HCT116 (cell line): ENCODE measurements around the gene IMMP2L. TPM values are rescaled to one million over a fixed set of nuclear protein-coding genes. Genes with fewer than 3 reads are reported as not detected.

Source experiments
- ATAC-seq: fragments of 200-7000 bp; cut with Tn5 transposase; 2 replicates; pipeline ENCODE4 v1.9.1; 2020; ENCODE audit warnings: mild to moderate bottlenecking, moderate library complexity
- BruUV-seq: library from RNA; stranded (reverse); fragments of 400-500 nt; replicated peaks from 2 replicates; lab custom pipeline; 2021; lab: Mats Ljungman, UMichigan
- CTCF ChIA-PET: fragments of 300-600 bp; sonication (Branson Sonifier 250); formaldehyde crosslinking; loops from one replicate; lab custom pipeline; 2021; ENCODE audit warnings: antibody characterized with exemption; lab: Charles Lee
- POLR2A ChIA-PET: fragments of 300-600, 350-600 bp; sonication (Branson Sonifier 250); formaldehyde crosslinking; loops from one replicate; lab custom pipeline; 2021; ENCODE audit warnings: antibody characterized with exemption; lab: Charles Lee
- RAD21 ChIA-PET, 2 experiments: fragments of 300-600 bp; sonication (Branson Sonifier 250); formaldehyde crosslinking; loops; one replicate each; lab custom pipeline; 2023; ENCODE audit warnings: low total read pairs in 2 of 2; ENCODE audit not compliant: uncharacterized antibody in 2 of 2, unreplicated experiment in 2 of 2, low non-redundant PET in 1 of 2; lab: Charles Lee
- DNase-seq: peaks from one replicate; pipeline ENCODE4 v3.0.0-alpha.2; 2010; ENCODE audit warnings: low read depth, low spot score
- H2AFZ ChIP-seq: fragments of 200-600 bp; shearing (Covaris generic), sonication (generic); 2 replicates; pipeline ENCODE4 v1.6.1; 2017; ENCODE audit warnings: low read depth, mixed run types, mixed read lengths, antibody characterized with exemption, low read length; ENCODE audit not compliant: poor library complexity, severe bottlenecking
- H3K27ac ChIP-seq: 2 replicates; pipeline ENCODE4 v1.5.1; 2012; ENCODE audit warnings: low read depth, low read length
- H3K27me3 ChIP-seq: fragments of 200-600 bp; sonication (generic); 2 replicates; pipeline ENCODE4 v1.6.1; 2016; ENCODE audit warnings: mixed run types, low read length, mixed read lengths; ENCODE audit not compliant: insufficient read depth
- H3K36me3 ChIP-seq, 2 experiments: fragments of 200-500 bp in 1 of 2; fragments of 200-600 bp in 1 of 2; sonication (Bioruptor generic) in 1 of 2; sonication (generic) in 1 of 2; 2 replicates each; pipeline versions ENCODE4 v1.5.1 to v1.6.1; 2014 to 2016; ENCODE audit warnings: low read length in 2 of 2, inconsistent platforms in 1 of 2, mixed read lengths in 1 of 2, mixed run types in 1 of 2; ENCODE audit not compliant: insufficient read depth in 2 of 2, control insufficient read depth in 1 of 2
- H3K4me1 ChIP-seq, 2 experiments: fragments of 200-600 bp in 1 of 2; sonication (generic) in 1 of 2; 2 replicates each; pipeline versions ENCODE4 v1.5.1 to v1.6.1; 2012 to 2017; ENCODE audit warnings: low read length in 2 of 2, inconsistent platforms in 1 of 2, mild to moderate bottlenecking in 1 of 2, mixed read lengths in 1 of 2, mixed run types in 1 of 2, moderate library complexity in 1 of 2; ENCODE audit not compliant: insufficient read depth in 2 of 2, control insufficient read depth in 1 of 2
- H3K4me2 ChIP-seq: fragments of 200-600 bp; sonication (generic); 2 replicates; pipeline ENCODE4 v1.6.1; 2017; ENCODE audit warnings: mixed run types, low read length, mixed read lengths
- H3K4me3 ChIP-seq, 2 experiments: fragments of 200-600 bp in 1 of 2; sonication (generic) in 1 of 2; replicated peaks in 1 of 2; 2 replicates each; pipeline ENCODE4 v1.5.1; 2011 to 2016; ENCODE audit warnings: low read length in 2 of 2, control low read depth in 1 of 2, low read depth in 1 of 2, mild to moderate bottlenecking in 1 of 2, mixed read lengths in 1 of 2, mixed run types in 1 of 2
- H3K79me2 ChIP-seq: fragments of 200-600 bp; sonication (generic); 2 replicates; pipeline ENCODE4 v1.6.1; 2017; ENCODE audit warnings: mild to moderate bottlenecking, mixed run types, low read length, moderate library complexity, mixed read lengths; ENCODE audit not compliant: insufficient read depth
- H3K9ac ChIP-seq: fragments of 200-600 bp; sonication (generic); 2 replicates; pipeline ENCODE4 v1.6.1; 2016; ENCODE audit warnings: low read length, mixed read lengths
- H3K9me2 ChIP-seq: fragments of 200-600 bp; sonication (generic), shearing (Covaris generic); 2 replicates; pipeline ENCODE4 v1.6.1; 2017; ENCODE audit warnings: mixed run types, mild to moderate bottlenecking, moderate library complexity; ENCODE audit not compliant: insufficient read depth
- H3K9me3 ChIP-seq, 2 experiments: fragments of 200-500 bp in 1 of 2; fragments of 200-600 bp in 1 of 2; sonication (Bioruptor generic) in 1 of 2; sonication (generic) in 1 of 2; 2 replicates each; pipeline ENCODE4 v1.6.1; 2014 to 2017; ENCODE audit warnings: low read length in 2 of 2, mixed read lengths in 2 of 2, inconsistent platforms in 1 of 2, low read depth in 1 of 2, mild to moderate bottlenecking in 1 of 2, mixed run types in 1 of 2, moderate library complexity in 1 of 2; ENCODE audit not compliant: control insufficient read depth in 1 of 2, insufficient read depth in 1 of 2
- H4K20me1 ChIP-seq: fragments of 200-600 bp; sonication (generic), shearing (Covaris generic); 2 replicates; pipeline ENCODE4 v1.6.1; 2017; ENCODE audit warnings: mixed run types, mild to moderate bottlenecking, moderate library complexity; ENCODE audit not compliant: insufficient read depth
- ELF1 ChIP-seq: IDR thresholded peaks from 2 replicates; pipeline ENCODE4 v1.6.1; 2012; ENCODE audit warnings: low read depth, borderline replicate concordance
- EZH2 ChIP-seq: fragments of 200-600 bp; sonication (generic); IDR thresholded peaks from 2 replicates; pipeline ENCODE4 v1.6.1; 2017; ENCODE audit warnings: antibody characterized with exemption, mixed run types
- EZH2phosphoT487 ChIP-seq: fragments of 200-600 bp; IDR thresholded peaks from 2 replicates; pipeline ENCODE4 v1.6.1; 2018; ENCODE audit warnings: antibody characterized with exemption, borderline replicate concordance
- FOSL1 ChIP-seq: IDR thresholded peaks from 2 replicates; pipeline ENCODE4 v1.6.1; 2012; ENCODE audit warnings: low read depth
- JUND ChIP-seq: IDR thresholded peaks from 2 replicates; pipeline ENCODE4 v1.6.1; 2012
- POLR2AphosphoS5 ChIP-seq: IDR thresholded peaks from 2 replicates; pipeline ENCODE4 v1.6.1; 2011; ENCODE audit warnings: mild to moderate bottlenecking, low read depth, low read length, moderate library complexity
- RAD21 ChIP-seq: IDR thresholded peaks from 2 replicates; pipeline ENCODE4 v1.6.1; 2012; ENCODE audit warnings: low read depth, mild to moderate bottlenecking
- SIN3A ChIP-seq: IDR thresholded peaks from 2 replicates; pipeline ENCODE4 v1.6.1; 2012; ENCODE audit warnings: low read depth
- SP1 ChIP-seq: IDR thresholded peaks from 2 replicates; pipeline ENCODE4 v1.6.1; 2012; ENCODE audit warnings: low read depth
- YY1 ChIP-seq: IDR thresholded peaks from 2 replicates; pipeline ENCODE4 v1.6.1; 2011; ENCODE audit warnings: low read length, low read depth, moderate library complexity, mild to moderate bottlenecking; ENCODE audit not compliant: insufficient replicate concordance; ENCODE audit errors: extremely low read depth
- ZNF274 ChIP-seq: fragments of 200-500 bp; sonication (Bioruptor generic); IDR thresholded peaks from 2 replicates; pipeline ENCODE4 v1.6.1; 2014; ENCODE audit warnings: mild to moderate bottlenecking, low read depth, low read length, inconsistent platforms
- intact Hi-C: fragments of 100-400 bp; cut with micrococcal nuclease; formaldehyde crosslinking; loops from 2 replicates; pipeline ENCODE4 v1.10.0; 2022
- total RNA-seq: library from RNA; stranded (reverse); gene quantifications from one replicate; pipeline ENCODE4 v1.2.1, GENCODE V29; 2021; ENCODE audit not compliant: unreplicated experiment
- TF ChIP-seq, protein P1 (sequence below), 3 experiments: fragments of 200-600 bp in 1 of 3; sonication (generic) in 1 of 3; IDR thresholded peaks in 2 of 3; conservative IDR thresholded peaks in 1 of 3; 2 replicates each; pipeline ENCODE4 v1.5.1; 2012 to 2017; ENCODE audit warnings: low read depth in 2 of 3, low read length in 2 of 3, antibody characterized with exemption in 1 of 3, borderline replicate concordance in 1 of 3, control low read depth in 1 of 3, mild to moderate bottlenecking in 1 of 3, mixed read lengths in 1 of 3, mixed run types in 1 of 3, moderate library complexity in 1 of 3; ENCODE audit not compliant: insufficient read depth in 1 of 3
- TF ChIP-seq, protein P2 (sequence below): IDR thresholded peaks from 2 replicates; pipeline ENCODE4 v1.6.1; 2012

The IMMP2L gene
- total RNA-seq, 1 experiment from 2014 or later, result 21.1 TPM

DNA sequence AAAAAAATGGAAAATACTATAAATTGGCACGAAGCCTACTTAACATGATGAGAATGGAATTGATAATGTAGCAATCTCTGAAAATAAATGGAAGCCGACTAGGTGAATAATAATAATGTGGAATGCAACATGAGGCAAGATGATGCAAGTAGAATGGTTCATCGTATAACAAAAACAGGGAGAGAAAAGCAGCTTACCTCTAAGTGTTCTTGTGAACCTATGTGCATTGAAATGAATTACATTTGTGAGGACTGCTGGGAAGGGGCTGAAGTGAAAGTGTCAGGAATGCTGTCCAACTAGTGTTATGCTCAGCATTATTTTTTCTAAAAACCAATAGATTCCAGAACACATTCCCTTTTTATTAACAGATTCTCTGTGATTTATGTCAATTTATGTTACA lies 912.0 kb downstream of the IMMP2L start:
- Histone ChIP-seq H3K4me1 (no peaks in the 10 kb centered on the region), H3K27ac (no peak overlapping the region), H3K4me3 (no peak overlapping the region), H3K4me2 (no peak overlapping the region), H3K9me3 (no peaks in the 10 kb centered on the region), H3K9ac (no peak overlapping the region)
- no peak for DNase-seq
- BruUV-seq, result no TSS peak
- CTCF ChIA-PET, result no interaction called here
- no peak for TF ChIP-seq EZH2
- no peak for TF ChIP-seq SIN3A
- TF ChIP-seq YY1, result no peak
- TF ChIP-seq, protein P1, sequence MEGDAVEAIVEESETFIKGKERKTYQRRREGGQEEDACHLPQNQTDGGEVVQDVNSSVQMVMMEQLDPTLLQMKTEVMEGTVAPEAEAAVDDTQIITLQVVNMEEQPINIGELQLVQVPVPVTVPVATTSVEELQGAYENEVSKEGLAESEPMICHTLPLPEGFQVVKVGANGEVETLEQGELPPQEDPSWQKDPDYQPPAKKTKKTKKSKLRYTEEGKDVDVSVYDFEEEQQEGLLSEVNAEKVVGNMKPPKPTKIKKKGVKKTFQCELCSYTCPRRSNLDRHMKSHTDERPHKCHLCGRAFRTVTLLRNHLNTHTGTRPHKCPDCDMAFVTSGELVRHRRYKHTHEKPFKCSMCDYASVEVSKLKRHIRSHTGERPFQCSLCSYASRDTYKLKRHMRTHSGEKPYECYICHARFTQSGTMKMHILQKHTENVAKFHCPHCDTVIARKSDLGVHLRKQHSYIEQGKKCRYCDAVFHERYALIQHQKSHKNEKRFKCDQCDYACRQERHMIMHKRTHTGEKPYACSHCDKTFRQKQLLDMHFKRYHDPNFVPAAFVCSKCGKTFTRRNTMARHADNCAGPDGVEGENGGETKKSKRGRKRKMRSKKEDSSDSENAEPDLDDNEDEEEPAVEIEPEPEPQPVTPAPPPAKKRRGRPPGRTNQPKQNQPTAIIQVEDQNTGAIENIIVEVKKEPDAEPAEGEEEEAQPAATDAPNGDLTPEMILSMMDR (IDR thresholded peaks at IDR 0.05 in 2 of 3, conservative IDR thresholded peaks at IDR 0.05 in 1 of 3; ENCODE audit: borderline replicate concordance in 1 of 3, insufficient read depth in 1 of 3, low read depth in 2 of 3, low read length in 2 of 3), result no peak
- TF ChIP-seq FOSL1, result no peak
- no peak for TF ChIP-seq SP1
- TF ChIP-seq RAD21, result no peak
- TF ChIP-seq, protein P2, sequence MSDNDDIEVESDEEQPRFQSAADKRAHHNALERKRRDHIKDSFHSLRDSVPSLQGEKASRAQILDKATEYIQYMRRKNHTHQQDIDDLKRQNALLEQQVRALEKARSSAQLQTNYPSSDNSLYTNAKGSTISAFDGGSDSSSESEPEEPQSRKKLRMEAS, result no peak
- no peak for TF ChIP-seq POLR2AphosphoS5
- no peak for TF ChIP-seq EZH2phosphoT487
- TF ChIP-seq ELF1, result no peak
- no peak for TF ChIP-seq ZNF274
- no peak for TF ChIP-seq JUND
- TF ChIP-seq, all 23 proteins: peak for 0
- H2AFZ ChIP-seq, result no peak overlapping the region
- intact Hi-C loops, result no loop called here
- H3K27me3 ChIP-seq, result no peaks in the 10 kb centered on the region
- H3K79me2 ChIP-seq, result no peaks in the 10 kb centered on the region
- RAD21 ChIA-PET, result no interaction called here
- no peaks in the 10 kb centered on the region for H3K36me3 ChIP-seq
- H3K9me2 ChIP-seq, result no peaks in the 10 kb centered on the region
- POLR2A ChIA-PET, result no interaction called here
- ATAC-seq, result no peak
- H4K20me1 ChIP-seq, result no peaks in the 10 kb centered on the region
